IPS-20b (cell line): ENCODE data around the gene PMVK.

Source experiments
- H3K27ac ChIP-seq: one replicate; pipeline ENCODE4 v1.5.1; 2013; ENCODE audit warnings: low read length
- H3K27me3 ChIP-seq: 2 replicates; pipeline ENCODE4 v1.6.1; 2013; ENCODE audit warnings: mild to moderate bottlenecking, low read length, inconsistent platforms; ENCODE audit not compliant: insufficient read depth
- H3K36me3 ChIP-seq: 2 replicates; pipeline ENCODE4 v1.6.1; 2013; ENCODE audit warnings: low read depth, mild to moderate bottlenecking, inconsistent platforms, low read length, moderate library complexity; ENCODE audit not compliant: insufficient read depth
- H3K4me1 ChIP-seq: 2 replicates; pipeline ENCODE4 v1.6.1; 2013; ENCODE audit warnings: mild to moderate bottlenecking, control low read depth, inconsistent platforms, low read length, moderate library complexity; ENCODE audit not compliant: insufficient read depth
- H3K4me3 ChIP-seq: 2 replicates; pipeline ENCODE4 v1.5.1; 2013; ENCODE audit warnings: mild to moderate bottlenecking, low read length, inconsistent platforms
- H3K9ac ChIP-seq: 2 replicates; pipeline ENCODE4 v1.6.1; 2013; ENCODE audit warnings: low read depth, mild to moderate bottlenecking, inconsistent platforms, low read length, moderate library complexity
- H3K9me3 ChIP-seq: 2 replicates; pipeline ENCODE4 v1.6.1; 2013; ENCODE audit warnings: mild to moderate bottlenecking, low read depth, low read length, inconsistent platforms; ENCODE audit not compliant: insufficient read depth

PMVK gene

DNA sequence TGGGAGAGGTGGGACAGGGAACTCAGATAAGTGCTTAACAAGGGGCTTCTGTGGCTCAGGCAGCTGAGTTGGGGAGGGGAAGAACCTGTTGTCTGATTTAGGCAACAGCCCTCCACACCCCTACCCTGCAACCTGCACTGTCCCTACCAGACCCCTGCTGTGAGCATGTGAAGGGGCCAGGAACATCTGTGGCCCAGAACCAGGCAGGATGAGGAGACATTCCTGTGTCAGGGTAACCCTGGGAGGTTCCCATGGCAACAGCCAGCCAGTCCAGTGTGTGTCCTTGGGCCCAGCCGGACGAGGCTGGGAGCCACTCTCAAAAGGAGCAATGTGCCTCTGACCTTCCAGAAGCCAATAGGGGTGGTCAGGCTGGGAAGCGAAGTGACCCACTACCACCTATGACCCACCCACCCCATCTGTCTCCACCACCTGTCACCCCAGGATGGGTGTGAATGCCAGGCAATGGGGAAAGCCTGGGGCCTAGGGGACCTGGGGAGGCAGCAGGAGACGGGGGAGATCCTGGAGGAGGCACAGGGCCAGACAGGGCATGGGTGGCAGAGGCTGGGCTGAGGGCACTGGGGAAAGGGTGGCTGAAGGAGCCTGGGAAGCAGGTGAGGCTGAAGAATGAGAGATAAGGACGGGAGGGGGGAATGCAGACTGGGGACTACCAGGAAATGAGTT lies 5.0 kb upstream of the PMVK start:
- Histone ChIP-seq H3K4me3 (no peak overlapping the region), H3K4me1 (peaks cover 8% of the 10 kb centered on the region; the same call in 1 of the 2 replicates), H3K9ac (no peak overlapping the region)

DNA sequence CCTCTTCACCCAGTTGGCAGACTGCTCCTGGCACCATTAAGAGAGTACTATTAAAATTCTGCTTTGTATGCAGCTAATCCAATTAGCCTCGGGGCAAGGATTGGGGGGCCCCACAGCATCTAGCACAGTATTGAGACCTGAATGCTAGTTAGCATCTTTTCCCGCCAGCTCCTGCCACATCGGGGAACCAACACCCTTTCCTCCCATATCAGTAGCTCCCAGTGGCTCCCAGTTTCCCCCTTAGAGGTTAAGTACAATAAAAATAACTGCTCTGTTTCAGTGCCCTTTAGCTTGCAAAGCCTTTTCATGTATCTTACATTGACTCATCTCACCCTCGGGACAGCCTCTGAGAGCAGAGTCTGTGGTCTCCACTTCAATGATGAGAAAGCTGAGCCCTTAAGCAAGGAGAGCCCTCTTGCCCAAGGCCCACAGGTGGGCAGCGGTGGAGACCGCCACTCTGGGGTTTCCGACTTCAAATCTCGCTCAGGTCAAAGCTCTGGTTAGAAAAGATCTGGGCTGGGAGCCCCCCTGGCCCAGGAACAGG lies 4.2 kb upstream of the PMVK start:
- no peaks in the 10 kb centered on the region for H3K36me3 ChIP-seq
- H3K9ac ChIP-seq: no peak overlapping the region
- no peaks in the 10 kb centered on the region for H3K9me3 ChIP-seq
- no peak overlapping the region for H3K4me3 ChIP-seq
- peaks cover 10% of the 10 kb centered on the region; the same call in 1 of the 2 replicates for H3K4me1 ChIP-seq
- H3K27me3 ChIP-seq: peaks cover 3% of the 10 kb centered on the region; the same call in 1 of the 2 replicates
- no peak overlapping the region for H3K27ac ChIP-seq

More for the DNA sequence above, 5.0 kb upstream of the PMVK start:
- no peaks in the 10 kb centered on the region for H3K9me3 ChIP-seq
- no peaks in the 10 kb centered on the region for H3K27me3 ChIP-seq
- no peaks in the 10 kb centered on the region for H3K36me3 ChIP-seq
- no peak overlapping the region for H3K27ac ChIP-seq

- Histone ChIP-seq H3K4me3 (no peak overlapping the region), H3K27ac (no peak overlapping the region), H3K9me3 (no peaks in the 10 kb centered on the region), H3K27me3 (peaks cover 5% of the 10 kb centered on the region; the same call in 1 of the 2 replicates), H3K9ac (no peak overlapping the region), H3K4me1 (peaks cover 10% of the 10 kb centered on the region; the same call in 1 of the 2 replicates), H3K36me3 (no peaks in the 10 kb centered on the region)
These were observed 3.7 kb upstream of the PMVK start for GRCh38 chr1:154940213-154940560.

DNA sequence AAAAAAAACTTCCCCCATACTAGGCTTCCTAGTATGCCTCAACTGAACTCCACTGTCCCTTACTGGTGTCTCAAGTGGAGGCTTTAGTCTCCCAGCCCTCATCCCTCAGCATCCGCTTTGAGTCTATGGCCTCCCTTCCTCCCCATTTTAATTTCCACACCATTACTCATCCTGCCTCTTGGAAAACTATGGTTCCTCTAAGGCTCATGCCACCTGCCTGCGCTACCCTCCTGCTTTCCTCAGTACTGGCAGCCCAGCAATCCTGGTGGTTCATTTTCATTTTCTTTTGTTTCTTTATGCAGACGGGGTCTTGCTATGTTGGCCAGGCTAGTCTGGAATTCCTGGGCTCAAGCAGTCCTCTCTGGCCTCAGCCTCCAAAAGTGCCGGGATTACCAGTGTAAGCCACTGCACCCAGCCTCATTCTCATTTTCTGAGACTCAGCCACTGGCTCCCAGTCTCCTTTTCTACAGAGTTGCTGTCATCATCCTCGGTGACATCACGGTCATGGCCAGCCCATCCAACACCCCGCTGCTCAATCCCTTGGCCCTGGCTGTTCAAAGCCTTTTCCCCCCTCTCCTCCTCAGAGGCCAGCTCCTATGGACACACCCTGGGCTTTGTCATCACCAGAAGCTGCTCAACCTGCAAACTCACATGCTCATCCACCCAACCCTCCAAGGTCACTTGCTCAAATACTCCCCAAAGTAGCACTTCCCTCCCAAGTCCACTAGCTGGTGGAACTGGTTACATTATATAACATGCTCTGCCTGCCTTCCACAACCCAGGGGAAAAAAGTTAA lies 2.3 kb upstream of the PMVK start:
- H3K9me3 ChIP-seq: no peaks in the 10 kb centered on the region
- H3K27me3 ChIP-seq: peaks cover 5% of the 10 kb centered on the region; the same call in 1 of the 2 replicates
- no peak overlapping the region for H3K9ac ChIP-seq
- no peaks in the 10 kb centered on the region for H3K36me3 ChIP-seq
- no peak overlapping the region for H3K27ac ChIP-seq
- H3K4me1 ChIP-seq: peaks cover 10% of the 10 kb centered on the region; the same call in 1 of the 2 replicates
- H3K4me3 ChIP-seq: no peak overlapping the region

DNA sequence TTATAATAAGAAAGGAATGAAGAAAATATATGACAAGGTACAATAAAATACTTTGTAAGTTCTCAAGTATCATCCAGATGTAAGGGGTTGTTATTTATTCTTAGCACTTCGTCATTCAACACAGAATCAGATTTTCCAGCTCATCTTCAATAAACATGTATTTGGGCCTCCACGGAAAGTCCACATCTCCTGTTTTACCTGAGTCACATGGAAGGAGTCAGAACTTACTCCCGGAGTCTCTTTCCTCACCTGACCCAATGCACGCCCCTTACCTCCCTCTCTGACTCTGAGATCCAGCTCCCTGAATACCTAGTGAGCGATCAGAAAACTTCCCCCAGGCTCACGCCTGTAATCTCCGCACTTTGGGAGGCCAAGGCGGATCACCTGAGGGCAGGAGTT lies 1.5 kb upstream of the PMVK start:
- Histone ChIP-seq H3K36me3 (no peaks in the 10 kb centered on the region), H3K27ac (no peak overlapping the region), H3K9ac (peak overlapping the region; percentile 97; the same call in 1 of the 2 replicates), H3K4me3 (peak overlapping the region; percentile 73; the same call in 1 of the 2 replicates), H3K4me1 (peaks cover 10% of the 10 kb centered on the region; the same call in 1 of the 2 replicates), H3K27me3 (peaks cover 5% of the 10 kb centered on the region; the same call in 1 of the 2 replicates), H3K9me3 (no peaks in the 10 kb centered on the region)

GRCh38 chr1:154937085-154937987 lies 817 bp upstream of the PMVK start:
- H3K9me3 ChIP-seq: no peaks in the 10 kb centered on the region
- H3K4me3 ChIP-seq: peak overlapping the region; percentile 73
- H3K4me1 ChIP-seq: peaks cover 10% of the 10 kb centered on the region; the same call in 1 of the 2 replicates
- no peaks in the 10 kb centered on the region for H3K36me3 ChIP-seq
- peak overlapping the region; percentile 97 for H3K9ac ChIP-seq
- H3K27me3 ChIP-seq: peaks cover 5% of the 10 kb centered on the region; the same call in 1 of the 2 replicates
- H3K27ac ChIP-seq: peak overlapping the region; percentile 93

DNA sequence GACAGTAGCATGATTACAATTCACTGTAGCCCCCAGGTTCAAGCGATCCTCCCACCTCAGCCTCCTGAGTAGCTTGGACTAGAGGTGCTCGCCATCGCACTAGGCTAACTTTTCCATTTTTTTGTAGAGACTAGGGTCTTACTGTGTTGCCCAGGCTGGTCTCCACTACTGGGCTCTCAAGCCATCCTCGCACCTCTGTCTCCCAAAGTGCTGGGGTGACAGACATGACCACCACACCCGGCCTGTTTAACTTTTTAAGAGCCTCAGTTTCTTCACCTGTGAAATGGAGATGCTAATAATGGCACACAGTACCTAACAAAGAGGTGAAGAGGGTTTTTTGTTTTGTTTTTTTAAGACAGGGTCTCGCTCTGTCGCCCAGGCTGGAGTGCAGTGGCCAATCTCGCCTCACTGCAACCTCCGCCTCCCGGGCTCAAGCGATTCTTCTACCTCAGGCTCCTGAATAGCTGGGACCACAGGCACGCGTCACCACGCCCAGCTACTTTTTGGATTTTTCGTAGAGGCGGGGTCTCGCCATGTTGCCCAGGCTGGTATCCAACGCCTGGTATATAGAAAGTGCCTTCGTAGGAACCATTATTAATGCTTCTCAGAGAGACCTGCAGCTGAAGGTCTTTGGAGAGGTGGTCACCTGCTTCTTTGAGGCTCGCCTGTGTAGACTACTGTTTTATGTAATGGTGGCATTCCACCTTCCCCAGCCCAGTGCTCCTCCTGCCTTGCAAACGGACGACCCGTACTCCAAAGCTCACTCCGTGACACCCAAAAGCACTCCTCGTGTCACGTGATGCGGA lies 567 bp downstream of the PMVK start:
- peaks cover 5% of the 10 kb centered on the region; the same call in 1 of the 2 replicates for H3K27me3 ChIP-seq
- peak overlapping the region; percentile 93 for H3K27ac ChIP-seq

GRCh38 chr1:154934358-154934948 lies 2.1 kb downstream of the PMVK start:
- H3K4me3 ChIP-seq: no peak overlapping the region
- no peak overlapping the region for H3K27ac ChIP-seq
- H3K9ac ChIP-seq: no peak overlapping the region
- no peaks in the 10 kb centered on the region for H3K36me3 ChIP-seq
- H3K4me1 ChIP-seq: 0 out of 2 replicates have a peak, but pooled peaks cover 2% of the 10 kb centered on the region
- H3K9me3 ChIP-seq: no peaks in the 10 kb centered on the region
- peaks cover 5% of the 10 kb centered on the region; the same call in 1 of the 2 replicates for H3K27me3 ChIP-seq

More for the DNA sequence above, 567 bp downstream of the PMVK start:
- Histone ChIP-seq H3K36me3 (no peaks in the 10 kb centered on the region), H3K9ac (peak overlapping the region; percentile 97), H3K4me1 (peaks cover 10% of the 10 kb centered on the region; the same call in 1 of the 2 replicates), H3K9me3 (no peaks in the 10 kb centered on the region), H3K4me3 (peak overlapping the region; percentile 73)

DNA sequence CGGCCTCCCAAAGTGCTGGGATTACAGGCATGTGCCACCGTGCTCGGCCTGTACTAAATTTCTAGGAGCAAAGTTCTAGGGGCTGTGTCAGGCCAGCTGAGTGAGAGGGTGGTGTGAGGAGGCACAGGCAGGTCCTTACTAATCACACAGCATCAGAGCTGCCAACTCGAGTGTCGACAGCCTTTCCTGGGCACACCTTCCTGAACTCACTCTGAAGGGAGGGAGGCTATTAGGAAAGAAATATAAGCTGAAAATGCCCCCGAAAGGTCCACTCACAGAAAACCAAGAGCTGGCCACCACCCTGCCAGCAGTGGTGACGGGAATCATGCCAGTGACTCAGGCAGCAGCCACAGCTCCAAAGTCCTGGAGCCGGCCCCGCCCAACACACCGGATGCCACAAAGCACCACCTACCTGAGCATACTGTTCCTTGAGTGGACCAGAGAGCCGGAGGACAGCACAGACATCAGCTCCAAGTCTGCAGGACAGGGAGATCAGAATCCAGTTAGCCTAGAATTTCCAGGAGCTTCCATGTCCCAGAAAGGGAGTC lies 4.5 kb downstream of the PMVK start:
- Histone ChIP-seq H3K36me3 (peaks cover 9% of the 10 kb centered on the region; the same call in 1 of the 2 replicates), H3K27me3 (peaks cover 5% of the 10 kb centered on the region; the same call in 1 of the 2 replicates), H3K9me3 (no peaks in the 10 kb centered on the region), H3K4me1 (0 out of 2 replicates have a peak, but pooled peaks cover 2% of the 10 kb centered on the region), H3K27ac (no peak overlapping the region), H3K4me3 (no peak overlapping the region), H3K9ac (no peak overlapping the region)

DNA sequence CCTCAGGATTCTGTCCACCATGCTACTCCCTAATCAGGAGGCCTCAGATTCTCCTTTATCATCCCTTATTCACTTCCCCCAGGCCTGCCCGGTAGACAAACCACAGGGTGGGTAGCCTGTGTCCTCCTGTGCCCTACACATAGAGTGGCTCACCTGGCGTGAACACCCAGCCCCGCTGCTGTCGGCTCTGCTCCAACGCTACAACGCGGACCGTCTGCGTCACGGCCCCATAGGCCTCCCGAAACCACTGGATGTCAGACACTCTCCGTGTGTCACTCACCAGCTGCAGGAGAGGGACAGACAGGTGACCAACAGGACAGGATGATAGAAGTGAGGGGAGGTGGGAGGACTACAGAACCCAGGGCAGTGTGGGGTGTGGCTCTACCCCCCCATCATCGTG lies 10.3 kb downstream of the PMVK start:
- no peak overlapping the region for H3K27ac ChIP-seq
- peaks cover 40% of the 10 kb centered on the region for H3K36me3 ChIP-seq
- H3K4me3 ChIP-seq: no peak overlapping the region

More for the DNA sequence above, 10.3 kb downstream of the PMVK start:
- Histone ChIP-seq H3K9me3 (no peaks in the 10 kb centered on the region), H3K9ac (no peak overlapping the region), H3K4me1 (no peaks in the 10 kb centered on the region), H3K27me3 (no peaks in the 10 kb centered on the region)
